Esophagus squamous epithelium (tissue), 5 donors: ENCODE data around the gene CACNB2. TPM values are rescaled to one million over a fixed set of nuclear protein-coding genes. Genes with fewer than 3 reads are reported as not detected.

Experiments used
- DNase-seq: peaks from one replicate; lab custom pipeline; 2025; lab: John Stamatoyannopoulos, UW
- H3K27ac ChIP-seq, 4 donors: fragments of 200-600 bp; sonication (generic); one replicate each; pipeline ENCODE4 v1.5.1; 2016 to 2019; ENCODE audit warnings: mild to moderate bottlenecking in 1 of 4
- H3K27me3 ChIP-seq, 4 donors: fragments of 200-600 bp; sonication (generic); 1 replicate in 3 of 4; 2 replicates in 1 of 4; pipeline versions ENCODE4 v1.5.1 to v1.6.0; 2017 to 2021; ENCODE audit warnings: antibody characterized with exemption in 1 of 4
- H3K36me3 ChIP-seq, 3 donors: fragments of 200-600 bp; sonication (generic); one replicate each; pipeline ENCODE4 v1.5.1; 2016 to 2019
- H3K4me1 ChIP-seq, 3 donors: fragments of 200-600 bp; sonication (generic); one replicate each; pipeline ENCODE4 v1.5.1; 2017 to 2019
- H3K4me3 ChIP-seq, 4 donors: fragments of 200-600 bp; sonication (generic); 1 replicate in 3 of 4; 2 replicates in 1 of 4; pipeline ENCODE4 v1.5.1; 2016 to 2019; ENCODE audit warnings: mild to moderate bottlenecking in 2 of 4, moderate library complexity in 1 of 4
- H3K9me3 ChIP-seq, 3 donors: fragments of 200-600 bp; sonication (generic); one replicate each; pipeline ENCODE4 v1.5.1; 2016 to 2019
- CTCF ChIP-seq, 6 experiments: fragments of 450-650 bp in 4 of 6; fragments of 200-600 bp in 2 of 6; sonication (generic) in 2 of 6; IDR thresholded peaks; one replicate each; pipeline ENCODE4 v1.5.1; 2016 to 2019; ENCODE audit warnings: antibody characterized with exemption in 6 of 6, mild to moderate bottlenecking in 4 of 6, moderate library complexity in 4 of 6
- POLR2A ChIP-seq, 4 donors: fragments of 450-650 bp; IDR thresholded peaks; one replicate each; pipeline ENCODE4 v1.6.1; 2017; ENCODE audit warnings: antibody characterized with exemption in 4 of 4, mild to moderate bottlenecking in 4 of 4, moderate library complexity in 3 of 4
- WGBS, 2 donors: methylation state at CpG; one replicate each; pipeline ENCODE4 v1.1.5; 2018; 5-methylcytosine and 5-hydroxymethylcytosine counted together
- intact Hi-C: fragments of 100-400 bp; cut with DNase I; formaldehyde crosslinking; loops from one replicate; pipeline ENCODE4 v1.15.0; 2022
- total RNA-seq, 4 donors: library from RNA; depleted of rRNA; stranded (reverse); fragments of >200 nt; gene quantifications; one replicate each; pipeline ENCODE4 v1.1.0, GENCODE V29; 2016
- donor health status: DM: yes; HTN: yes; CAD: no.

The CACNB2 gene
- total RNA-seq, 4 donors from 2014 or later, result 0.91 to 37.0 (median 5.7) TPM

DNA sequence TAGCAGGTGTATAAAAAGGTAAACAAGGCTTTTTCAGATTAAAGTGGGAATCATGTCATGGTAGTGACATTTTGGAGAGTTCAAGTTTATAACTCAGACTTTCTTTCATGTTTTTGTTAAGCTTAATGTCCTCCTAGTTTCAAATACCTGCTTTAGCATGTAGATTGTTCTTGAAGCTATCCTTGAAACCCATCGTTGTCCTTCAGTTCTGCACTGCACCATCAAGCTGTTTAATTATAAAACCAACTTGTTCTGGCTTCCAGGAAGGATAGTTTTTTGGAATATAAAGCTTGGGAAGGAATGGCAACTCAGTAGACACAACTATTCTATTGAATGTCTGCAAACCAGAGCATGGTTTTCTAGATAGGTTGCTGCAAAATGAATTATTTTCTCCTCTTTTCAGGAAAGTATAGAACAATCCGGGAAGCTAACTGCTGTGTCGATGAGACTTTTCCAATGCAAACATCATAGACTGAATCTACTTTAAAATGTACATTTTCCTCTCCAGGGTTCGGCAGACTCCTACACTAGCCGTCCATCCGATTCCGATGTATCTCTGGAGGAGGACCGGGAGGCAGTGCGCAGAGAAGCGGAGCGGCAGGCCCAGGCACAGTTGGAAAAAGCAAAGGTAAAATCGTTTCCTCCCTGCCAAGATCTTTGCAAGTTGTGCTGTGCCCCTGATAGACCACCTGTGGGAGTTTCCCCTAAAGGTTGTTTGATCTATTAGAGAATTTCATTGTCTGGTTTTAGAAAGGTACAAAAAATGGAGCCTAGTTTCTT, 261.4 kb downstream of the CACNB2 start:
- H3K36me3 ChIP-seq, result no peaks in the 10 kb centered on the region
- no peak overlapping the region for H3K4me3 ChIP-seq
- H3K27ac ChIP-seq, result no peak overlapping the region
- H3K4me1 ChIP-seq, result peaks cover 0 to 14% (median 4%) of the 10 kb centered on the region in 3 donors
- intact Hi-C loops, result no loop called here
- no peaks in the 10 kb centered on the region for H3K27me3 ChIP-seq
- TF ChIP-seq CTCF (IDR thresholded peaks at IDR 0.05), result no peak
- no peak for TF ChIP-seq POLR2A (IDR thresholded peaks at IDR 0.05)
- H3K9me3 ChIP-seq, result no peaks in the 10 kb centered on the region
- DNase-seq, result no peak
- 85 to 90% methylated on average over 8 to 12 of the region's 12 CpGs for WGBS, 2 donors

DNA sequence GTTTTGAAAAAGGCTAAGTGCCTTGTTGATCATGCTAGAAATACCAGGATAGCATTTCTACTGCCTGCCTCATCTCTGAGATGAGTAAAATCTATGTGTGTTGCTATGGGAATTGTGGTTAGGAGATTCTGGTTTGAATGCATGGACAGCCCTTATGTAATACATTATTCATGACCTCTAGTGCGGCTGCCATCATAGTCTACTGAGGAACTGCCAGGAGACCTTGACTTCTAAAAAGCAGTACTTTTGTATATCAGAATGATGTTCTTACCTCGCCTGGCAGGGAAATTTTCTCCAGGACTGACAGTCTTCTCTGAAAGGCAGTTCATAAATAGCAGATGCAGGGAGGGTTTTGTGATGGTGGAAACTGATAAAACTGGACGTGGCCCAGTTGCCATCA, 262.6 kb downstream of the CACNB2 start:
- Histone ChIP-seq H3K27ac (no peak overlapping the region), H3K4me3 (no peak overlapping the region), H3K36me3 (no peaks in the 10 kb centered on the region), H3K27me3 (no peaks in the 10 kb centered on the region), H3K9me3 (no peaks in the 10 kb centered on the region), H3K4me1 (peaks cover 0 to 14% (median 4%) of the 10 kb centered on the region in 3 donors)
- intact Hi-C loops, result no loop called here
- WGBS, 2 donors, result 66 to 76% methylated on average over 3 of the region's 3 CpGs
- TF ChIP-seq CTCF (IDR thresholded peaks at IDR 0.05) (no peak), POLR2A (IDR thresholded peaks at IDR 0.05) (no peak)
- no peak for DNase-seq

GRCh38 chr10:18404530-18404929, 264.3 kb downstream of the CACNB2 start:
- no peak overlapping the region for H3K4me3 ChIP-seq
- no peaks in the 10 kb centered on the region for H3K36me3 ChIP-seq
- H3K27ac ChIP-seq, result no peak overlapping the region
- peaks cover 0 to 14% (median 4%) of the 10 kb centered on the region in 3 donors for H3K4me1 ChIP-seq
- no peak for DNase-seq
- H3K27me3 ChIP-seq, result no peaks in the 10 kb centered on the region
- TF ChIP-seq CTCF (IDR thresholded peaks at IDR 0.05), result no peak
- no peak for TF ChIP-seq POLR2A (IDR thresholded peaks at IDR 0.05)
- intact Hi-C loops, result no loop called here
- WGBS, 2 donors, result 74 to 78% methylated on average over 5 of the region's 5 CpGs
- H3K9me3 ChIP-seq, result no peaks in the 10 kb centered on the region

- WGBS, 2 donors, result 85 to 94% methylated on average over 4 of the region's 4 CpGs
- Histone ChIP-seq H3K36me3 (no peaks in the 10 kb centered on the region), H3K9me3 (no peaks in the 10 kb centered on the region), H3K4me3 (no peak overlapping the region), H3K27me3 (no peaks in the 10 kb centered on the region), H3K4me1 (peaks cover 0 to under 1% (median 0%) of the 10 kb centered on the region in 3 donors), H3K27ac (no peak overlapping the region)
- intact Hi-C loops, result no loop called here
- no peak for DNase-seq
- TF ChIP-seq CTCF (IDR thresholded peaks at IDR 0.05) (no peak), POLR2A (IDR thresholded peaks at IDR 0.05) (no peak)
These were observed 265.9 kb downstream of the CACNB2 start for GRCh38 chr10:18406136-18406535.

DNA sequence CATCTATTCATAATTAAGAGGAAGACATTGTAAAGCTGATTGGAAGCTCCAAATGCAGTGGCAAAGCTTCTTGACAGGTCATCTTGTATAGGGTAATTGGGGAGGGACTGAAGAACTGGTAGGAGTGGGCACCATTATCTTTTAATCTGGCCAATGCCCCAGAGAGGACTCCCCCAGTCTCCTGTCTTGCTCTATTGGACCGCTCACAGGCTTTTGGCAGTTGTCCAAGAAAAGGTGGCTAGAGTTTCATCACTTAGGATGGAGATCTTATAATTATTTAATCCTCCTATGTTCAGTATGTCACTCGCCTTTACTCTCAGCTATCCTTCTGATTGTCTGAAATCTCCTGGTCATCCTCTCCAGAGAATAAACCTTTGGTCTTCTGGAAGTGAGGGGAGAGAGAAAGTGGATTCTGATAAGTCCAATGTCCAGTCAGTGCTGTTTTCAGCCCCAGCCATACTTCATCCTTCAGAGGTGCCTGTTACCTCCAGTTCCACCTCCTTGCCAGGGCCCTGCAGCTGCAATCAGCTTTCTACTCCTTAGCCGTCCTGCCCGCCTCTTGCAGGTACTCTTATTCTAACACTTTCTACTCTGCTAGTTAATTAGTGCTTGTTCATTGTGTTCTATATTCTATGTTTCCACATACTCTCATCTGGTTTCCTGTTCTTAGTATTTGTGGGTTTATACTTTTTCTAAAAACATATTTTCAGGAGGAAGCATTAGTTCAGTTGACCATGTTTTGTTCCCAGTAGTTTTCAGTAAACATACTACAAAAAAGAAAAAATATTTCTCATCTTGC, 269.6 kb downstream of the CACNB2 start:
- Histone ChIP-seq H3K27ac (no peak overlapping the region), H3K36me3 (no peaks in the 10 kb centered on the region), H3K4me1 (no peaks in the 10 kb centered on the region), H3K9me3 (no peaks in the 10 kb centered on the region), H3K27me3 (no peaks in the 10 kb centered on the region), H3K4me3 (no peak overlapping the region)
- WGBS, 2 donors, result 68 to 73% methylated on average over 4 of the region's 4 CpGs
- no peak for DNase-seq
- TF ChIP-seq CTCF (IDR thresholded peaks at IDR 0.05), result no peak
- no peak for TF ChIP-seq POLR2A (IDR thresholded peaks at IDR 0.05)
- intact Hi-C loops, result no loop called here
